SK-N-SH treated with all-trans-retinoic acid at 6 μM for 48 hours (cell line): Measurements from ENCODE around the gene ASS1.
A peak's percentile ranks its signal among the peaks of the same experiment; 100 is the strongest.

Experiments
- ATAC-seq: fragments of 200-7000 bp; cut with Tn5 transposase; 3 replicates; pipeline ENCODE4 v1.9.1; 2020; ENCODE audit warnings: mild to moderate bottlenecking, moderate library complexity
- ARNTL ChIP-seq: fragments of 450-650 bp; formaldehyde crosslinking; IDR thresholded peaks from 2 replicates; pipeline ENCODE4 v1.5.0; 2020; ENCODE audit warnings: low read depth, mild to moderate bottlenecking, moderate library complexity, borderline replicate concordance
- BACH2 ChIP-seq: fragments of 250-450 bp; sonication (Bioruptor Pico); IDR thresholded peaks from 2 replicates; pipeline ENCODE4 v1.9.0; 2021; ENCODE audit warnings: mild to moderate bottlenecking, borderline replicate concordance
- CSDC2 ChIP-seq: fragments of 250-450 bp; sonication (Bioruptor Pico); IDR thresholded peaks from 2 replicates; pipeline ENCODE4 v1.5.0; 2020; ENCODE audit warnings: mild to moderate bottlenecking, moderate library complexity
- CSRNP3 ChIP-seq: fragments of 250-450 bp; sonication (Bioruptor Pico); IDR thresholded peaks from 2 replicates; pipeline ENCODE4 v1.5.1; 2021; ENCODE audit warnings: mild to moderate bottlenecking, moderate library complexity
- ESRRG ChIP-seq: fragments of 250-450 bp; sonication (Bioruptor Pico); IDR thresholded peaks from 2 replicates; pipeline ENCODE4 v1.6.1; 2021; ENCODE audit warnings: mild to moderate bottlenecking
- GLIS3 ChIP-seq: fragments of 250-450 bp; sonication (Bioruptor Pico); IDR thresholded peaks from 2 replicates; pipeline ENCODE4 v1.5.0; 2020; ENCODE audit warnings: mild to moderate bottlenecking, moderate library complexity
- ISL1 ChIP-seq: fragments of 250-450 bp; sonication (Bioruptor Pico); IDR thresholded peaks from 2 replicates; pipeline ENCODE4 v2.1.2; 2022; ENCODE audit warnings: mild to moderate bottlenecking, moderate library complexity
- POU6F1 ChIP-seq: fragments of 250-450 bp; sonication (Bioruptor Pico); IDR thresholded peaks from 2 replicates; pipeline ENCODE4 v1.8.0; 2021; ENCODE audit warnings: low read depth, mild to moderate bottlenecking, moderate library complexity, borderline replicate concordance
- RARB ChIP-seq: fragments of 250-450 bp; sonication (Bioruptor Pico); IDR thresholded peaks from 2 replicates; pipeline ENCODE4 v1.8.0; 2021; ENCODE audit warnings: mild to moderate bottlenecking, moderate library complexity
- SNAI2 ChIP-seq: fragments of 250-450 bp; sonication (Bioruptor Pico); IDR thresholded peaks from 2 replicates; pipeline ENCODE4 v1.5.0; 2020; ENCODE audit warnings: mild to moderate bottlenecking, moderate library complexity
- TCF4 ChIP-seq: fragments of 250-450 bp; sonication (Bioruptor Pico); IDR thresholded peaks from 2 replicates; pipeline ENCODE4 v1.8.0; 2021; ENCODE audit warnings: mild to moderate bottlenecking, moderate library complexity, borderline replicate concordance
- ZC3H10 ChIP-seq: fragments of 250-450 bp; sonication (Bioruptor Pico); IDR thresholded peaks from 2 replicates; pipeline ENCODE4 v1.5.1; 2021; ENCODE audit warnings: mild to moderate bottlenecking, moderate library complexity
- ZFP3 ChIP-seq: fragments of 250-450 bp; sonication (Bioruptor Pico); IDR thresholded peaks from 2 replicates; pipeline ENCODE4 v1.5.0; 2020; ENCODE audit warnings: mild to moderate bottlenecking, moderate library complexity
- ZFP30 ChIP-seq: fragments of 450-650 bp; formaldehyde crosslinking; IDR thresholded peaks from 2 replicates; pipeline ENCODE4 v1.5.0; 2022; ENCODE audit warnings: mild to moderate bottlenecking, moderate library complexity
- ZNF565 ChIP-seq: fragments of 450-650 bp; formaldehyde crosslinking; conservative IDR thresholded peaks from 2 replicates; pipeline ENCODE4 v1.5.0; 2020; ENCODE audit warnings: low read depth, mild to moderate bottlenecking, moderate library complexity
- ZNF70 ChIP-seq: fragments of 450-650 bp; formaldehyde crosslinking; IDR thresholded peaks from 2 replicates; pipeline ENCODE4 v1.5.0; 2020; ENCODE audit warnings: mild to moderate bottlenecking, moderate library complexity
- ZNF8 ChIP-seq: fragments of 450-650 bp; formaldehyde crosslinking; IDR thresholded peaks from 2 replicates; pipeline ENCODE4 v1.5.0; 2020; ENCODE audit warnings: mild to moderate bottlenecking, moderate library complexity
- TF ChIP-seq, protein P1 (sequence below): fragments of 250-450 bp; sonication (Bioruptor Pico); IDR thresholded peaks from 2 replicates; pipeline ENCODE4 v1.5.1; 2020; ENCODE audit warnings: low read depth, mild to moderate bottlenecking, moderate library complexity
- TF ChIP-seq, protein P2 (sequence below): fragments of 250-450 bp; sonication (Bioruptor Pico); IDR thresholded peaks from 2 replicates; pipeline ENCODE4 v1.8.0; 2020; ENCODE audit warnings: mild to moderate bottlenecking, moderate library complexity, borderline replicate concordance

The ASS1 gene

DNA sequence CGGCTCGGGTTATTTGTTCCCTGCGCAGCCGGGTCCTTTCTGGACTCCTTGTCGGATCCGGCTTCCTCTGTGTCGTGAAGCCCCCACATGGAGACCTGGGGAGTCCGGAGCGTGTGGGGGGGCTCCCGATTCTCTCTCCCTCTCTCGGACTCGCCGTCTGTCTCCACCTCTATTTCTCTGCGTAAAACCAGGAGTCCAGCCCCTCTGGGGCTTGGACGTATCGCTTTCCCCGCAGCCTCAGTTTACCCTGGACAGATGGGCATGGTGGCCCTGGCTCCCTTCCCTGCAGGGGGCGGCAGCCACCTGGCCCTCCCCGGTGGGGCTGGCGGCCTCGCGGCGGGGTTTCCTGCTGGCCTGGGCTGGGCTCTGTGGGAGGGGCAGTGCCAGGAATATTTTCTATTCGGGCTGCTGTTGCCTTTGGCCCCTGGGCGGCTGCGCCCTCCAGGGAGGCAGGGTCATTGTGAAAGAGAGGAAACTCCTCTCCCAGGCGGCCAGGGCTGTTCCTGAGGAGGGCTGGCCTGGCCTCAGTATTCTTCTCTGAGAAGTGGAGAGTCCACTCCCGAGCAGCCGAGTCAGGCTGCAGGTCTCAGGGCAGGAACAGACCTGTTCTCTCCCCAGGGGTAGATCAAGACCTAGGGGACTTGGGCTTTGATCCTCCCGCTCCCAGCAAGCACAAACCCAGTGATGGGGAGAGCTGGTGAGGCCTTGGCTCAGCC, 665 bp downstream of the ASS1 start:
- no peak for TF ChIP-seq POU6F1 (CRISPR knock-in tag)
- TF ChIP-seq BACH2 (CRISPR knock-in tag) = no peak
- TF ChIP-seq, protein P1, sequence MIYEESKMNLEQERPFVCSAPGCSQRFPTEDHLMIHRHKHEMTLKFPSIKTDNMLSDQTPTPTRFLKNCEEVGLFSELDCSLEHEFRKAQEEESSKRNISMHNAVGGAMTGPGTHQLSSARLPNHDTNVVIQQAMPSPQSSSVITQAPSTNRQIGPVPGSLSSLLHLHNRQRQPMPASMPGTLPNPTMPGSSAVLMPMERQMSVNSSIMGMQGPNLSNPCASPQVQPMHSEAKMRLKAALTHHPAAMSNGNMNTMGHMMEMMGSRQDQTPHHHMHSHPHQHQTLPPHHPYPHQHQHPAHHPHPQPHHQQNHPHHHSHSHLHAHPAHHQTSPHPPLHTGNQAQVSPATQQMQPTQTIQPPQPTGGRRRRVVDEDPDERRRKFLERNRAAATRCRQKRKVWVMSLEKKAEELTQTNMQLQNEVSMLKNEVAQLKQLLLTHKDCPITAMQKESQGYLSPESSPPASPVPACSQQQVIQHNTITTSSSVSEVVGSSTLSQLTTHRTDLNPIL (CRISPR knock-in tag) = no peak
- no peak for TF ChIP-seq ESRRG (CRISPR knock-in tag)
- TF ChIP-seq ZFP3 (CRISPR knock-in tag) = no peak
- no peak for TF ChIP-seq RARB (CRISPR knock-in tag)
- no peak for TF ChIP-seq ZFP30 (CRISPR knock-in tag)
- TF ChIP-seq SNAI2 (CRISPR knock-in tag) = no peak
- no peak for TF ChIP-seq ZNF70
- TF ChIP-seq ARNTL = no peak
- TF ChIP-seq CSDC2 (CRISPR knock-in tag) = no peak
- TF ChIP-seq, protein P2, sequence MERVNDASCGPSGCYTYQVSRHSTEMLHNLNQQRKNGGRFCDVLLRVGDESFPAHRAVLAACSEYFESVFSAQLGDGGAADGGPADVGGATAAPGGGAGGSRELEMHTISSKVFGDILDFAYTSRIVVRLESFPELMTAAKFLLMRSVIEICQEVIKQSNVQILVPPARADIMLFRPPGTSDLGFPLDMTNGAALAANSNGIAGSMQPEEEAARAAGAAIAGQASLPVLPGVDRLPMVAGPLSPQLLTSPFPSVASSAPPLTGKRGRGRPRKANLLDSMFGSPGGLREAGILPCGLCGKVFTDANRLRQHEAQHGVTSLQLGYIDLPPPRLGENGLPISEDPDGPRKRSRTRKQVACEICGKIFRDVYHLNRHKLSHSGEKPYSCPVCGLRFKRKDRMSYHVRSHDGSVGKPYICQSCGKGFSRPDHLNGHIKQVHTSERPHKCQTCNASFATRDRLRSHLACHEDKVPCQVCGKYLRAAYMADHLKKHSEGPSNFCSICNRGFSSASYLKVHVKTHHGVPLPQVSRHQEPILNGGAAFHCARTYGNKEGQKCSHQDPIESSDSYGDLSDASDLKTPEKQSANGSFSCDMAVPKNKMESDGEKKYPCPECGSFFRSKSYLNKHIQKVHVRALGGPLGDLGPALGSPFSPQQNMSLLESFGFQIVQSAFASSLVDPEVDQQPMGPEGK (CRISPR knock-in tag) = no peak
- no peak for TF ChIP-seq ZNF8 (CRISPR knock-in tag)
- no peak for TF ChIP-seq ISL1
- TF ChIP-seq TCF4 (CRISPR knock-in tag) = no peak
- TF ChIP-seq CSRNP3 (CRISPR knock-in tag) = no peak
- ATAC-seq = no peak

DNA sequence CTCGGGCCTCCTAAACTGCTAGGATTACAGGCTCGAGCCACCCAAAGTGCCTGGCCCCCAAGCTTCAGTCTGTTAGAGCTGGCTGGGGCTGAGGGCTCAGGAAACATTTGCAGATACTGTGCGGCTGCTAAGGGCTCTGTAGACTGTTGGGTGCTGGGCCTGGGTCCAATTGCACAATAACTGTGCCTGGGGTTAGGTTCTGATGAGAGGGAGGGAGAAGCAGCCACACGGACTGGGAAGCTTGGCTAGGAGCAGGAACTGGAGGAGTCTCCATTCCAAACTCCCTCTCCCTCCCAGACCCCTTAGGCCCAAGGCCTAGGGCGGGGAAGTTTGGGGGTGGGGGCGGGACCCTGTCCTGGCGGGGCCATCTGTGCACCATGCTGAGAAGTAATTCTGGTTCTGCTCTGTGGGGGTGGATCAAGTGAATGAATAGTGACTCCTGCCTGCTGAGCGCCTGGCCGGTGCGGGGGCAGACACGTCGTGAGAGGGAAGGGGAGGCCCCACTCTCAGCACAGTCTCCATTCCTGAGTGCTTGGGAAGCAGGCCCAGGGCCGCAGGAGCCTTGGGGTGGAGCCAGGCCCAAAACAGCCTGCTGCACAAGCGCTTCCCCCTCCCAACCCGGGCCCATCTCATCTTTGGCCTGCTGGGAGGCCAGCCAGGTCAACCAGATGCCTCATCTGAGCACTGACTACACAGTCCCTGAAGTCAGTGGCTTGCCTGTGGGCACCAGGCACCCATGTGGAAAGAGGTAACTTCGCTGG, 1.5 kb downstream of the ASS1 start:
- ATAC-seq = peak; percentile 70
- TF ChIP-seq ARNTL (no peak), ZFP30 (CRISPR knock-in tag) (no peak), GLIS3 (no peak), POU6F1 (CRISPR knock-in tag) (no peak), ZNF565 (CRISPR knock-in tag) (no peak), ZC3H10 (no peak), ZFP3 (CRISPR knock-in tag) (no peak), RARB (CRISPR knock-in tag) (no peak)
- TF ChIP-seq, protein P1 (CRISPR knock-in tag) = no peak
